Ishikawa (cell line): ENCODE data around the gene ILK.

ENCODE experiments used
- CEBPB ChIP-seq: IDR thresholded peaks from 2 replicates; pipeline ENCODE4 v1.6.1; 2012
- CREB1 ChIP-seq: IDR thresholded peaks from 2 replicates; pipeline ENCODE4 v1.6.1; 2012; ENCODE audit warnings: low read depth
- EGR1 ChIP-seq: IDR thresholded peaks from 2 replicates; pipeline ENCODE4 v1.6.1; 2012
- EP300 ChIP-seq: IDR thresholded peaks from 2 replicates; pipeline ENCODE4 v1.6.1; 2012; ENCODE audit warnings: borderline replicate concordance
- NFIC ChIP-seq: IDR thresholded peaks from 2 replicates; pipeline ENCODE4 v1.6.1; 2012
- TAF1 ChIP-seq: IDR thresholded peaks from 2 replicates; pipeline ENCODE4 v1.6.1; 2012; ENCODE audit warnings: low read depth, mild to moderate bottlenecking
- TCF12 ChIP-seq: IDR thresholded peaks from 2 replicates; pipeline ENCODE4 v1.6.1; 2012; ENCODE audit warnings: low read depth
- TF ChIP-seq, protein P1 (sequence below): IDR thresholded peaks from 2 replicates; pipeline ENCODE4 v1.6.1; 2012; ENCODE audit warnings: low read depth, mild to moderate bottlenecking
- TF ChIP-seq, protein P2 (sequence below): IDR thresholded peaks from 2 replicates; pipeline ENCODE4 v1.6.1; 2012

DNA sequence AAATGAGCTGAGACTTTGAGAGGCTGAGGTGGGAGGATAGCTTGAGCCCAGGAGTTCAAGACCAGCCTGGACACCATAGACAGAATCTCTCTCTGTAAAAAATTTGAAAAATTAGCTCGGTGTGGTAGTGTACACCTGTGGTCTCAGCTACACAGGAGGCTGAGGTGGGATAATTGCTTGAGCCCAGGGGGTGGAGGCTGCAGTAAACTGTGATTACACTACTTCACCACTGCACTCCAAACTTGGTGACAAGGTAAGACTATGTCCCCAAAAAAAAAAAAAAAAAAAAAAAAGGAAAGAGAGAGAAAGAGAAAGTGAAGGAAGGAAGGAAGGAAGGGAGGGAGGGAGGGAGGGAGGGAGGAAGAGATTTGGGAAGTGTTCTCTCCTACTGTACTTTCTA is 25.4 kb upstream of the ILK start:
- TF ChIP-seq TAF1 (no peak), CEBPB (no peak), EP300 (no peak), TCF12 (no peak), EGR1 (no peak), CREB1 (no peak), NFIC (no peak)
- TF ChIP-seq, protein P1, sequence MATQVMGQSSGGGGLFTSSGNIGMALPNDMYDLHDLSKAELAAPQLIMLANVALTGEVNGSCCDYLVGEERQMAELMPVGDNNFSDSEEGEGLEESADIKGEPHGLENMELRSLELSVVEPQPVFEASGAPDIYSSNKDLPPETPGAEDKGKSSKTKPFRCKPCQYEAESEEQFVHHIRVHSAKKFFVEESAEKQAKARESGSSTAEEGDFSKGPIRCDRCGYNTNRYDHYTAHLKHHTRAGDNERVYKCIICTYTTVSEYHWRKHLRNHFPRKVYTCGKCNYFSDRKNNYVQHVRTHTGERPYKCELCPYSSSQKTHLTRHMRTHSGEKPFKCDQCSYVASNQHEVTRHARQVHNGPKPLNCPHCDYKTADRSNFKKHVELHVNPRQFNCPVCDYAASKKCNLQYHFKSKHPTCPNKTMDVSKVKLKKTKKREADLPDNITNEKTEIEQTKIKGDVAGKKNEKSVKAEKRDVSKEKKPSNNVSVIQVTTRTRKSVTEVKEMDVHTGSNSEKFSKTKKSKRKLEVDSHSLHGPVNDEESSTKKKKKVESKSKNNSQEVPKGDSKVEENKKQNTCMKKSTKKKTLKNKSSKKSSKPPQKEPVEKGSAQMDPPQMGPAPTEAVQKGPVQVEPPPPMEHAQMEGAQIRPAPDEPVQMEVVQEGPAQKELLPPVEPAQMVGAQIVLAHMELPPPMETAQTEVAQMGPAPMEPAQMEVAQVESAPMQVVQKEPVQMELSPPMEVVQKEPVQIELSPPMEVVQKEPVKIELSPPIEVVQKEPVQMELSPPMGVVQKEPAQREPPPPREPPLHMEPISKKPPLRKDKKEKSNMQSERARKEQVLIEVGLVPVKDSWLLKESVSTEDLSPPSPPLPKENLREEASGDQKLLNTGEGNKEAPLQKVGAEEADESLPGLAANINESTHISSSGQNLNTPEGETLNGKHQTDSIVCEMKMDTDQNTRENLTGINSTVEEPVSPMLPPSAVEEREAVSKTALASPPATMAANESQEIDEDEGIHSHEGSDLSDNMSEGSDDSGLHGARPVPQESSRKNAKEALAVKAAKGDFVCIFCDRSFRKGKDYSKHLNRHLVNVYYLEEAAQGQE = no peak
- TF ChIP-seq, protein P2, sequence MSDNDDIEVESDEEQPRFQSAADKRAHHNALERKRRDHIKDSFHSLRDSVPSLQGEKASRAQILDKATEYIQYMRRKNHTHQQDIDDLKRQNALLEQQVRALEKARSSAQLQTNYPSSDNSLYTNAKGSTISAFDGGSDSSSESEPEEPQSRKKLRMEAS = no peak
